ENCODE results near the gene KDM4C. TPM values are rescaled to one million over a fixed set of nuclear protein-coding genes. Genes with fewer than 3 reads are reported as not detected.
A peak's percentile ranks its signal among the peaks of the same experiment; 100 is the strongest.
"Not testable (repeated sequence)": the region's sequence is repeated elsewhere in the genome, so short reads cannot be mapped to it uniquely, and the experiment has no call there.

Gene KDM4C
- total RNA-seq, 1 donor from 2014 or later = 26.6 TPM

- Mint-ChIP-seq H3K4me1 (ENCODE audit: low read depth) (peaks cover 21% of the 10 kb centered on the region), H3K36me3 (ENCODE audit: insufficient read depth) (peaks cover 9% of the 10 kb centered on the region), H3K9me3 (ENCODE audit: low read depth) (no peaks in the 10 kb centered on the region), H3K27me3 (no peaks in the 10 kb centered on the region), H3K27ac (peak overlapping the region; percentile 76), H3K4me3 (ENCODE audit: low read depth) (no peak overlapping the region)
- DNase-seq (ENCODE audit: low spot score, unreplicated experiment) = no peak
- no peak for TF ChIP-seq CTCF (IDR thresholded peaks at IDR 0.05; ENCODE audit: unreplicated experiment)
These were observed 33.1 kb downstream of the KDM4C start for GRCh38 chr9:6790866-6791265.

DNA sequence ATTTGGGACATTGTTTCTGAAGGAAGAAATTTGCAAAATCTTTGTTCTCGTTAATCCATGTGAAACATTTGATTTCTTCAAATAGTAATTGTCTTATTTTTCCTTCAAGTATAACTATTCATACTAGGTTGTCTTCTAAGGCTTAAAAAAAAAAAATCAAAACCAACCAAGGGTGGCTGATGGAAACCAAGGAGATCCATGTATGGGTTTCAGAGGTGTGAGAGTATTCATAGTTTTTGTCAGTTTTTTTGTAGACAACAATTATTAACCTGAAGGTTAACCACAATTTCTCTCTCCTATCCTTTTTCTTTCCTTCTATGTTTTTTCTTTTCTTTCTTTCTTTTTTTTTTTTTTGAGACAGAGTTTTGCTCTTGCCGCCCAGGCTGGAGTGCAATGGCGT, 35.4 kb downstream of the KDM4C start:
- no peak for TF ChIP-seq CTCF (IDR thresholded peaks at IDR 0.05; ENCODE audit: unreplicated experiment)
- no peak overlapping the region for H3K4me3 Mint-ChIP-seq (ENCODE audit: low read depth)
- H3K36me3 Mint-ChIP-seq (ENCODE audit: insufficient read depth) = peaks cover 9% of the 10 kb centered on the region
- no peak overlapping the region for H3K27ac Mint-ChIP-seq
- H3K4me1 Mint-ChIP-seq (ENCODE audit: low read depth) = peaks cover 17% of the 10 kb centered on the region
- no peaks in the 10 kb centered on the region for H3K9me3 Mint-ChIP-seq (ENCODE audit: low read depth)
- H3K27me3 Mint-ChIP-seq = no peaks in the 10 kb centered on the region
- DNase-seq (ENCODE audit: low spot score, unreplicated experiment) = no peak

- no peak for TF ChIP-seq CTCF (IDR thresholded peaks at IDR 0.05; ENCODE audit: unreplicated experiment)
- Mint-ChIP-seq H3K27me3 (no peaks in the 10 kb centered on the region), H3K9me3 (ENCODE audit: low read depth) (no peaks in the 10 kb centered on the region), H3K4me3 (ENCODE audit: low read depth) (no peak overlapping the region), H3K36me3 (ENCODE audit: insufficient read depth) (peaks cover 9% of the 10 kb centered on the region), H3K4me1 (ENCODE audit: low read depth) (peaks cover 11% of the 10 kb centered on the region), H3K27ac (no peak overlapping the region)
- DNase-seq (ENCODE audit: low spot score, unreplicated experiment) = no peak
These were observed 37.2 kb downstream of the KDM4C start for GRCh38 chr9:6794936-6795335.

- no peak overlapping the region for H3K27ac Mint-ChIP-seq
- peaks cover 3% of the 10 kb centered on the region for H3K4me1 Mint-ChIP-seq (ENCODE audit: low read depth)
- H3K27me3 Mint-ChIP-seq = no peaks in the 10 kb centered on the region
- H3K36me3 Mint-ChIP-seq (ENCODE audit: insufficient read depth) = peaks cover 16% of the 10 kb centered on the region
- TF ChIP-seq CTCF (IDR thresholded peaks at IDR 0.05; ENCODE audit: unreplicated experiment) = no peak
- H3K4me3 Mint-ChIP-seq (ENCODE audit: low read depth) = no peak overlapping the region
- no peak for DNase-seq (ENCODE audit: low spot score, unreplicated experiment)
- H3K9me3 Mint-ChIP-seq (ENCODE audit: low read depth) = no peaks in the 10 kb centered on the region
These were observed 45.2 kb downstream of the KDM4C start for GRCh38 chr9:6802926-6803325.

DNA sequence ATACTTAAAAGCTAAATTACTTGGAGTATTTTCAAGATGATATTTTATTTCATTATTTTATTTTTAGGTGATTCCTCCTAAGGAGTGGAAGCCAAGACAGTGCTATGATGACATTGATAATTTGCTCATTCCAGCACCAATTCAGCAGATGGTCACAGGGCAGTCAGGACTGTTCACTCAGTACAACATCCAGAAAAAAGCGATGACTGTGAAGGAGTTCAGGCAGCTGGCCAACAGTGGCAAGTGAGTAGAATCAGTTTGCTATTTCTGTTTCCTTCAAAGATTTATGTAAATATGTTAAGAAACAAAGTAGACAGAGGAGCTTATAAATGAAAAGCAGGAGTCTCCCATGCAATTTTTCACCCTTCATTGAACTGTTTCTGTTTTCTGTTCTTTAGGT, 47.8 kb downstream of the KDM4C start:
- DNase-seq (ENCODE audit: low spot score, unreplicated experiment) = no peak
- TF ChIP-seq CTCF (IDR thresholded peaks at IDR 0.05; ENCODE audit: unreplicated experiment) = no peak

DNA sequence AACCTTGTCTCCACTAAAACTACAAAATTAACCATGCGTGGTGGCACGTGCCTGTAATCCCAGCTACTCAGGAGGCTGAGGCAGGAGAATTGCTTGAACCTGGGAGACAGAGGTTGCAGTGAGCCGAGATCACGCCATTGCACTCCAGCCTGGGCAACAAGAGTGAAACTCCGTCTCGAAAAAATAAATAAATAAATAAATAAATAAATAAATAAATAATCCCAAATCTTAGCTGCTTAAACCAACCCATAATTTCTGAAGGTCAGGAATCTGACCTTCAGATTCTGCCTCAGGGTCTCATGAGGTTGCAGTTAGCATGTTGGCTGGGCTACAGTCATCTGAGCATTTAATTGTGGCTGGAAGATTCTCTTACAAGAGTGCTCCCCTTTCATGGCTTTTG, 48.5 kb downstream of the KDM4C start:
- not testable (repeated sequence) for H3K4me3 Mint-ChIP-seq (ENCODE audit: low read depth); H3K4me1 Mint-ChIP-seq (ENCODE audit: low read depth); H3K9me3 Mint-ChIP-seq (ENCODE audit: low read depth); DNase-seq (ENCODE audit: low spot score, unreplicated experiment); H3K27me3 Mint-ChIP-seq
- H3K36me3 Mint-ChIP-seq (ENCODE audit: insufficient read depth) = peaks cover 13% of the 10 kb centered on the region
- peak overlapping the region; percentile 89 for H3K27ac Mint-ChIP-seq

More for the DNA sequence above, 47.8 kb downstream of the KDM4C start:
- Mint-ChIP-seq H3K9me3 (ENCODE audit: low read depth) (no peaks in the 10 kb centered on the region), H3K27me3 (no peaks in the 10 kb centered on the region), H3K4me1 (ENCODE audit: low read depth) (peaks cover 4% of the 10 kb centered on the region), H3K4me3 (ENCODE audit: low read depth) (no peak overlapping the region), H3K27ac (peak overlapping the region; percentile 89), H3K36me3 (ENCODE audit: insufficient read depth) (peaks cover 13% of the 10 kb centered on the region)

- not testable (repeated sequence) for H3K9me3 Mint-ChIP-seq (ENCODE audit: low read depth); H3K27ac Mint-ChIP-seq; H3K27me3 Mint-ChIP-seq; H3K4me1 Mint-ChIP-seq (ENCODE audit: low read depth); DNase-seq (ENCODE audit: low spot score, unreplicated experiment); H3K4me3 Mint-ChIP-seq (ENCODE audit: low read depth)
- peaks cover 15% of the 10 kb centered on the region for H3K36me3 Mint-ChIP-seq (ENCODE audit: insufficient read depth)
These were observed 49.9 kb downstream of the KDM4C start for GRCh38 chr9:6807669-6808068.
